ENCODE measurements around the gene ZSCAN29. TPM values are rescaled to one million over a fixed set of nuclear protein-coding genes. Genes with fewer than 3 reads are reported as not detected.

The ZSCAN29 gene
- total RNA-seq, 2 experiments from 2014 or later, result 20.9 to 23.8 TPM

DNA sequence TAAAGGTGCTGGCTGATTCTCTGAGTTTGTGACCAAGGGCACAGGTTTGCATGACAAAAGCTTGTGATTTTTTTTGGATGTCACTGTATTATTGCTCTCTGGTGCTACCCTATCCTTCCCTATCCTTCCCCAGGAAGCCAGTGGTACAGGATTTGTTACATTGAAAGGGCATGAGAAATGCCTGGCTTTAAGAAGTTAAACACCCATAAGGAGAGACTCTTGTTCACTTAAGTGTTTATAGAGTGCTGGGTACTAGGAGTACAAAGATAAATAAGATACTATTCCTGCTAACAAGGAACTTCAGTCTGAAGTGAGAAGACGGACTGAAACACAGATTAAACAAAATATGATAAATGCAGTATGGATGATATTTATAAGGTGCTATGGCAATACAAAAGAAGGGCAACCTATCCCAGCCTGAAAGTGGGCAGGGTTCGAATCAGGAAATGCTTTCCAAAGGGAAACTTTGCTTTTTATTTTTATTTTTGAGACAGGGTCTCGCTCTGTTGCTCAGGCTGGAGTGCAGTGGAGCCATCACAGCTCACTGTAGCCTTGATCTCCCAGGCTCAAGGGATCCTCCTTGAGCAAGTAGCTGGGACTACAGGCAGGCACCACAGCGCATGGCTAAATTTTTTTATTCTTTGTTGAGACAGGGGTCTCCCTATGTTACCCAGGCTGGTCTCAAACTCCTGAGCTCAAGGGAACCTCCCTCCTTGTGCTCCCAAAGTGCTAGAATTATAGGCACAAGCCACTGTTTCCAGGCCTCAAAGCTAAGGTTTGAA, 51.7 kb downstream of the ZSCAN29 start:
- ChIA-PET CTCF (interaction anchor here (0.5 to 1.3 kb wide), 2 partner anchors 32 to 63 kb away, joined by 3 read pairs; no protein-coding TSS in a partner anchor), POLR2A (no interaction called here)
- no peaks in the 10 kb centered on the region for H3K36me3 Mint-ChIP-seq (ENCODE audit: low read depth)
- H3K27me3 Mint-ChIP-seq, result peaks cover 13% of the 10 kb centered on the region
- H3K4me1 Mint-ChIP-seq (ENCODE audit: low read depth), result no peaks in the 10 kb centered on the region
- ATAC-seq, result no peak
- DNase-seq, result no peak
- H3K9me3 Mint-ChIP-seq, result no peaks in the 10 kb centered on the region
- no peak overlapping the region for H3K27ac Mint-ChIP-seq
- TF ChIP-seq CTCF (IDR thresholded peaks at IDR 0.05), result no peak
- intact Hi-C loops (cut with micrococcal nuclease), result no loop called here
- no peak overlapping the region for H3K4me3 Mint-ChIP-seq

- intact Hi-C loops (cut with micrococcal nuclease), result no loop called here
- Mint-ChIP-seq H3K4me1 (ENCODE audit: low read depth) (no peaks in the 10 kb centered on the region), H3K27me3 (peaks cover 16% of the 10 kb centered on the region), H3K36me3 (ENCODE audit: low read depth) (no peaks in the 10 kb centered on the region), H3K27ac (no peak overlapping the region), H3K9me3 (no peaks in the 10 kb centered on the region), H3K4me3 (no peak overlapping the region)
- ATAC-seq, result no peak
- no peak for TF ChIP-seq CTCF (IDR thresholded peaks at IDR 0.05)
- ChIA-PET POLR2A (no interaction called here), CTCF (interaction anchor here (1.3 to 1.9 kb wide), 2 partner anchors 32 to 34 kb away, joined by 3 to 6 read pairs; no protein-coding TSS in a partner anchor)
- DNase-seq, result no peak
Measured at GRCh38 chr15:43317566-43318184, 53.2 kb downstream of the ZSCAN29 start.

- ChIA-PET POLR2A (interaction anchor here (1.2 kb wide), 1 partner anchor 11 kb away, joined by 3 read pairs; no protein-coding TSS in a partner anchor), CTCF (interaction anchor here (1.9 kb wide), 1 partner anchor 32 kb away, joined by 6 read pairs; no protein-coding TSS in a partner anchor)
- Mint-ChIP-seq H3K36me3 (ENCODE audit: low read depth) (no peaks in the 10 kb centered on the region), H3K9me3 (no peaks in the 10 kb centered on the region), H3K27me3 (peaks cover 17% of the 10 kb centered on the region), H3K4me1 (ENCODE audit: low read depth) (no peaks in the 10 kb centered on the region), H3K27ac (no peak overlapping the region), H3K4me3 (no peak overlapping the region)
- no peak for DNase-seq
- intact Hi-C loops (cut with micrococcal nuclease), result no loop called here
- no peak for TF ChIP-seq CTCF (IDR thresholded peaks at IDR 0.05)
- ATAC-seq, result no peak
Measured at GRCh38 chr15:43316971-43317346, 53.9 kb downstream of the ZSCAN29 start.

GRCh38 chr15:43316016-43316970, 54.5 kb downstream of the ZSCAN29 start:
- H3K4me3 Mint-ChIP-seq, result no peak overlapping the region
- no peaks in the 10 kb centered on the region for H3K36me3 Mint-ChIP-seq (ENCODE audit: low read depth)
- ChIA-PET POLR2A (interaction anchor here (1.2 kb wide), 1 partner anchor 12 kb away, joined by 3 read pairs; no protein-coding TSS in a partner anchor), CTCF (interaction anchor here (1.9 kb wide), 1 partner anchor 31 kb away, joined by 6 read pairs; no protein-coding TSS in a partner anchor)
- no peaks in the 10 kb centered on the region for H3K4me1 Mint-ChIP-seq (ENCODE audit: low read depth)
- no peak for TF ChIP-seq CTCF (IDR thresholded peaks at IDR 0.05)
- no peak overlapping the region for H3K27ac Mint-ChIP-seq
- DNase-seq, result no peak
- intact Hi-C loops (cut with micrococcal nuclease), result no loop called here
- peaks cover 21% of the 10 kb centered on the region for H3K27me3 Mint-ChIP-seq
- H3K9me3 Mint-ChIP-seq, result no peaks in the 10 kb centered on the region
- ATAC-seq, result no peak

Data from activated CD8-positive, alpha-beta T cell treated with anti-CD3 and anti-CD28 coated beads for 36 hours (primary cell).